ENCODE measurements around the gene C1orf50.

The C1orf50 gene

DNA sequence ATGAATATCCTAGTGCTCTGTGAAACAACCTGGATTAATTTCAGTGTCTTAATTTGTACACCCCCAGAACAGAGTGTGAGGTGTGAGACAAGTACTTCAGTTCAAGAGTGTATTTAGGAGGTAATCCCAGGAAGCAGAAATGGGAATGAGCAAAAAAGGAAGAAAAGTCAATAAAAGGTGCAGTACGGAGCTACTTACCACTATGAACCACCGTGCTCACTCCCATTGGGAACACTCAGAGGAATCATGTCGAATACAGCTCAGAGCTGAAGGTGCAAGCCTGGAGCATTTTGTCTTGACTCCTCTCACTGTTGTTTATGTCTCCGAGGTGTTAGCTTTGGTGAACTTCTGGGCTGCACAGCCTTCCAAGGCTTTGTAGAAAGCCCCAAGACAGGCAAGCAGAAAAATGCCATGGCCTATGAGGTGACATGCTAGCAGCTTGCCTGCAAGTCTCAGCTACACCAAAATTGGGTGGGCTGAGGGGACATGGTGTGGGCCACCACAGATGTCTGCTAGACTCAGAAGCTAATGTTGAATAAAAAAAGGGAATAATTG is 57.5 kb downstream of the C1orf50 start:
- DNase-seq (no peak), ATAC-seq (ENCODE audit: insufficient read depth, low read depth) (no peak)

DNA sequence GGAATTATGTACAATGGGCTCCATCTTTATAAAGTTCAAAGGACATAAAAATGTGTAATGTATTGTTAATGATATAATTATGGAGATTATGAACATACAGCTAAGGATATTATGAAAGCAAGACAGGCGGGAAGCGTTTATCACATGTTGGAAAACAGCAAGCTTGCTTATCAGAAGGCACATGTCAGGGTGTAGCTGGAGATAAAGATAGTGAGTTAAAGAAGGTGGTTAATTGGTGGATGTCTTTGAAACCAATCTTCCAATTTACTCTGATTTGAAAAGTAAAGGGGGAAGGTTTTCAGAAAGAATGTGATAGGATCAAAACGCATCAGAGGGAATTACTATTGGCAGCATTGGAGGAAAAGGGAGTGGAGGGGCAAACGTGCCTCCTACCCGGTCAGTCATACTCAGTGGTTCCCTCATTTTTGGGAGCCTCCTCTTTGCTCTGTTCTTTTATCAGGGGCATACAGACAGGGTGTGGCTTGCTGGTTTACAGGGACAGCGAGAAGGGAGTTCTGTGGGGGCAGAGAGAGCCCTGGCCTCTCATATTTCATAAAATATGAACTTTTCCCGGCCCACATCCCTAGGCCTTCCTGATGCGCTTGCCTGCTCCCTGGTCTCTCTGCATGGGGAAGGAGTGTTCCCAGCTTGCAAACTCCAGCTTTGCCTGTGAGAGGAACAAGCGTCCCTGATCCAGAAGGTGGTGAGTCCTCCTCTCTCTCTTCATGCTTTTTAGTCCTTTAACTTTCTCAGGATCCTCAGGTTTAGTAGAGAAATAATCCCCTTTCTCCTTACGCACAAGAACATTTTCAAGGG is 58.2 kb downstream of the C1orf50 start:
- Histone ChIP-seq H3K27me3 (ENCODE audit: insufficient read depth, low read length, poor library complexity) (no peaks in the 10 kb centered on the region), H3K9me3 (ENCODE audit: insufficient read depth, low read length, severe bottlenecking) (no peaks in the 10 kb centered on the region), H3K4me2 (ENCODE audit: insufficient read depth, low read length) (no peak overlapping the region), H3K9ac (ENCODE audit: low read depth, low read length) (no peak overlapping the region), H3K36me3 (ENCODE audit: insufficient read depth, low read length) (no peaks in the 10 kb centered on the region), H3K27ac (ENCODE audit: low read length) (no peak overlapping the region), H4K20me1 (ENCODE audit: insufficient read depth, low read length) (no peaks in the 10 kb centered on the region), H2AFZ (ENCODE audit: low read depth, low read length) (no peak overlapping the region), H3K79me2 (ENCODE audit: insufficient read depth, low read length) (no peaks in the 10 kb centered on the region), H3K4me1 (ENCODE audit: insufficient read depth, low read length) (no peaks in the 10 kb centered on the region), H3K4me3 (ENCODE audit: low read depth in 1 of 2, low read length in 2 of 2) (no peak overlapping the region)
- ATAC-seq (ENCODE audit: insufficient read depth, low read depth) = no peak
- TF ChIP-seq, protein P1, sequence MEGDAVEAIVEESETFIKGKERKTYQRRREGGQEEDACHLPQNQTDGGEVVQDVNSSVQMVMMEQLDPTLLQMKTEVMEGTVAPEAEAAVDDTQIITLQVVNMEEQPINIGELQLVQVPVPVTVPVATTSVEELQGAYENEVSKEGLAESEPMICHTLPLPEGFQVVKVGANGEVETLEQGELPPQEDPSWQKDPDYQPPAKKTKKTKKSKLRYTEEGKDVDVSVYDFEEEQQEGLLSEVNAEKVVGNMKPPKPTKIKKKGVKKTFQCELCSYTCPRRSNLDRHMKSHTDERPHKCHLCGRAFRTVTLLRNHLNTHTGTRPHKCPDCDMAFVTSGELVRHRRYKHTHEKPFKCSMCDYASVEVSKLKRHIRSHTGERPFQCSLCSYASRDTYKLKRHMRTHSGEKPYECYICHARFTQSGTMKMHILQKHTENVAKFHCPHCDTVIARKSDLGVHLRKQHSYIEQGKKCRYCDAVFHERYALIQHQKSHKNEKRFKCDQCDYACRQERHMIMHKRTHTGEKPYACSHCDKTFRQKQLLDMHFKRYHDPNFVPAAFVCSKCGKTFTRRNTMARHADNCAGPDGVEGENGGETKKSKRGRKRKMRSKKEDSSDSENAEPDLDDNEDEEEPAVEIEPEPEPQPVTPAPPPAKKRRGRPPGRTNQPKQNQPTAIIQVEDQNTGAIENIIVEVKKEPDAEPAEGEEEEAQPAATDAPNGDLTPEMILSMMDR (IDR thresholded peaks at IDR 0.05; ENCODE audit: borderline replicate concordance, extremely low read depth, low read length, poor library complexity, severe bottlenecking) = no peak
- TF ChIP-seq EZH2 (IDR thresholded peaks at IDR 0.05; ENCODE audit: borderline replicate concordance, low read depth, low read length, severe bottlenecking) = no peak
- DNase-seq = no peak

More for the DNA sequence above, 57.5 kb downstream of the C1orf50 start:
- Histone ChIP-seq H3K9ac (ENCODE audit: low read depth, low read length) (no peak overlapping the region), H3K27me3 (ENCODE audit: insufficient read depth, low read length, poor library complexity) (no peaks in the 10 kb centered on the region), H3K27ac (ENCODE audit: low read length) (no peak overlapping the region), H2AFZ (ENCODE audit: low read depth, low read length) (no peak overlapping the region), H3K79me2 (ENCODE audit: insufficient read depth, low read length) (no peaks in the 10 kb centered on the region), H3K4me1 (ENCODE audit: insufficient read depth, low read length) (no peaks in the 10 kb centered on the region), H3K4me3 (ENCODE audit: low read depth in 1 of 2, low read length in 2 of 2) (no peak overlapping the region), H3K4me2 (ENCODE audit: insufficient read depth, low read length) (no peak overlapping the region), H4K20me1 (ENCODE audit: insufficient read depth, low read length) (no peaks in the 10 kb centered on the region), H3K36me3 (ENCODE audit: insufficient read depth, low read length) (no peaks in the 10 kb centered on the region), H3K9me3 (ENCODE audit: insufficient read depth, low read length, severe bottlenecking) (no peaks in the 10 kb centered on the region)
- TF ChIP-seq, protein P1 (IDR thresholded peaks at IDR 0.05; ENCODE audit: borderline replicate concordance, extremely low read depth, low read length, poor library complexity, severe bottlenecking) = no peak
- no peak for TF ChIP-seq EZH2 (IDR thresholded peaks at IDR 0.05; ENCODE audit: borderline replicate concordance, low read depth, low read length, severe bottlenecking)

All from DND-41 (cell line).